ENCODE data around the gene ARRB2.
A peak's percentile ranks its signal among the peaks of the same experiment; 100 is the strongest.
"Not testable (repeated sequence)": the region's sequence is repeated elsewhere in the genome, so short reads cannot be mapped to it uniquely, and the experiment has no call there.

Gene ARRB2

GRCh38 chr17:4709794-4710692, at the start of gene ARRB2:
Gene ARRB2 (plus strand): TSS chr17:4710632. CDS start chr17:4710722, 90 bp downstream.
- peak; percentile 98 to 99 for DNase-seq

- no peak for DNase-seq
Measured at GRCh38 chr17:4663711-4664110, 46.7 kb upstream of the ARRB2 start.

GRCh38 chr17:4664230-4664629, 46.2 kb upstream of the ARRB2 start:
- DNase-seq, result no peak

- no peak for DNase-seq
Measured at GRCh38 chr17:4665027-4665426, 45.4 kb upstream of the ARRB2 start.

GRCh38 chr17:4666296-4666695, 44.1 kb upstream of the ARRB2 start:
- no peak for DNase-seq

GRCh38 chr17:4667166-4667565, 43.3 kb upstream of the ARRB2 start:
- no peak for DNase-seq

GRCh38 chr17:4672055-4672630, 38.3 kb upstream of the ARRB2 start:
- DNase-seq, result no peak

GRCh38 chr17:4672751-4673150, 37.7 kb upstream of the ARRB2 start:
- no peak for DNase-seq

- DNase-seq, result no peak
Measured at GRCh38 chr17:4673169-4673568, 37.3 kb upstream of the ARRB2 start.

- no peak for DNase-seq
Measured at GRCh38 chr17:4673986-4674684, 36.3 kb upstream of the ARRB2 start.

- DNase-seq, result no peak
Measured at GRCh38 chr17:4674685-4674998, 35.8 kb upstream of the ARRB2 start.

GRCh38 chr17:4675791-4676190, 34.6 kb upstream of the ARRB2 start:
- DNase-seq, result no peak

- no peak for DNase-seq
Measured at GRCh38 chr17:4676791-4677190, 33.6 kb upstream of the ARRB2 start.

- DNase-seq, result no peak
Measured at GRCh38 chr17:4678448-4679026, 31.9 kb upstream of the ARRB2 start.

- no peak for DNase-seq
Measured at GRCh38 chr17:4679658-4680057, 30.8 kb upstream of the ARRB2 start.

- DNase-seq, result not testable (repeated sequence)
Measured at GRCh38 chr17:4683739-4684138, 26.7 kb upstream of the ARRB2 start.

GRCh38 chr17:4689872-4690271, 20.6 kb upstream of the ARRB2 start:
- not testable (repeated sequence) for DNase-seq

GRCh38 chr17:4690745-4691144, 19.7 kb upstream of the ARRB2 start:
- no peak for DNase-seq

GRCh38 chr17:4691686-4692085, 18.7 kb upstream of the ARRB2 start:
- no peak for DNase-seq

- no peak for DNase-seq
Measured at GRCh38 chr17:4693416-4693815, 17.0 kb upstream of the ARRB2 start.

- DNase-seq, result no peak
Measured at GRCh38 chr17:4696437-4696805, 14.0 kb upstream of the ARRB2 start.

GRCh38 chr17:4699401-4700056, 10.9 kb upstream of the ARRB2 start:
- DNase-seq, result not testable (repeated sequence)

- DNase-seq, result no peak
Measured at GRCh38 chr17:4701116-4701515, 9.3 kb upstream of the ARRB2 start.

All from NCI-H524 (cell line).